NCI-H2196 treated with DMSO at 0.1 percent for 48 hours (cell line): ENCODE measurements around the gene CNTD1.

Experiments used
- DNase-seq: peaks from one replicate; lab custom pipeline; 2025; ENCODE audit not compliant: unreplicated experiment; lab: John Stamatoyannopoulos, UW

CNTD1 gene

DNA sequence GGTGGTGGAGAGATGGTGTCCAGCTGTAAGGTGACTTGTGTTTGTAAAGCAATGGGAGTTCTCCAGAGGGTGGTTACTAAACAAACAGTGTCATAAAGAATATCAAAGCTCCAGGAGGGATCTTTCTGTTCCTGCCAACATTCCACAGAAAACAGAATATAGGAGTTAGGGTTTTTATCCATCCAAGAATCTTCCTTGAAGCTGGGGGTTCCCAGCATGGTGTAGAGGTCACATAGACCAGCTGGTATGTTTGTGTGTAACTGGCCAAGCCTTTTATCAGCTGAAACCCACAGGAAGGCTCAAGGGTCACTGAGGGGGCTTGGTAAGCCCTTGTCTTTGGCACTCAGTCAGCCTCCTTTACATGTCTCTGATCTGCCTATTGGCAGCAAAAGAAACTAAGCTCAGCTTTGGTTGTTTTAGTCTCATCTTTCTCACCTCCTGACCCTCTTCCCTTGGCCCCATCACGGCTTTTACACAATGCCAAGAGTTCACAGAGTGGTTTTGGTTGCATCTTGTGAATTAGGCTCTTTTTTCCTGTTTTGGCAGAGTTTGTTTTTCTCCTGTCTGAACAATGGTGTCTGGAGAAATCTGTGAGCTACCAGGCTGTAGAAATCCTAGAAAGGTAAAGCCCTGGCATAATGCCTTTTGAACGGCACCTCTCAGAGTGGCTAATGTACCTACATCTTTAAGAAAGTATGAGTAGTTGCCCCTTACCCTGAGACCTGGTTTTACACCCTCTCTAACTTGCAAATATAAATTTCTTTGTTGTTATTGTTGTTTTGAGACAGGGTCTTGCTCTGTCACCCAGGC is 4.6 kb downstream of the CNTD1 start:
- DNase-seq: peak; percentile 10

GRCh38 chr17:42804918-42805367 is 6.3 kb downstream of the CNTD1 start:
- DNase-seq: no peak

- no peak for DNase-seq
Measured at GRCh38 chr17:42806249-42806648, 7.6 kb downstream of the CNTD1 start.

- DNase-seq: no peak
Measured at GRCh38 chr17:42809250-42809649, 10.6 kb downstream of the CNTD1 start.

DNA sequence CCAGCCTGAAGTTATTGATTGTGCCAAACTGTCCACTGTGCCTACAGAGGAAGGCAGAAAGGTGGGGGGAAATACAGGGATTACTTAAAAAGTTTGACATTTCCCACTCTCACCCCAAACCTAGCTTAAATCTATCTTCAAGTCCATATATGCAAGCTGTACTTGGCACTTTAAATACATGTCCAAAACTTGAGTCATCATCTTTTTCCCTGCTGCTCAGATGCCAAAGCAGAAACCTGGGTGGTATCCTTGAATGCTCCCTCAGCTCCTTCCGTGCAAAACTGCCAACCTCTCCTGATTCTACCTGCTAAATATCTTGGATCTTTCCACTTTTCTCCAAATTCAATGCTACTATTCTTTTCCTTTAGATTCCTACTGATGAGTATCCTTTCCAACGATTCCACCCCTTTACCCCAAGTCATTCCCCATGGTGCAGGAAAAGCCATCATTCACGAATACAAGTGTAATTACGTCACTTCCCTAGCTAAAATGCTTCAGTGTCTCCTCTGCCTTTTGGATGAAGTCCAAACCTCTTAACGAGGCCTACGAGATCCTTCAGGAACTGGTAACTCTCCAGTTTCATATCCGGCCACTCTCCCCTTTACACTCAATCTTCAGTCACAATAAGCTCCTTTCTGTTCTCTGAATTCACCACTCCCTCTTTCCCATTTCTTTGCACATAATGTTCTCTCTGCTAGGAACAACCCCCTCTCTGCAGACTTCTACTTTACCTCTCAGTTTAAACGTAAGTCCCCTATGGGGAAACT is 16.2 kb downstream of the CNTD1 start:
- DNase-seq: peak; percentile 24

- DNase-seq: no peak
Measured at GRCh38 chr17:42817866-42818265, 19.2 kb downstream of the CNTD1 start.

- DNase-seq: no peak
Measured at GRCh38 chr17:42818379-42818778, 19.7 kb downstream of the CNTD1 start.

GRCh38 chr17:42819939-42820535 is 21.4 kb downstream of the CNTD1 start:
- no peak for DNase-seq

DNA sequence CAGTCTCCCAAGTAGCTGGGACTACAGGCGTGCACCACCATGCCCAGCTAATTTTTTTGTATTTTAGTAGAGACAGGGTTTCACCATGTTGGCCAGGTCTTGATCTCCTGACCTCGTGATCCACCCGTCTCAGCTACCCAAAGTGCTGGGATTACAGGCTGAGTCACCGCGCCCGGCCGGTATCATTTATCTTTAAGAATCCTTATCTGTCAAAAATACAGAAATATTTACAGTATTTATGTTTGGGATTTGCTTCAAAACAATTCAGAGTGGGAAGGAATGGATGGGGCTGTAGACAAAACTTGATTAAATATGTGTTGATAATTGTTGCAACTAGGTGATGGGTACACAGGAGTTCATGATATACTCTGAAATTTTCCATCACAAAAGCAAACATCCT is 22.5 kb downstream of the CNTD1 start:
- DNase-seq: no peak

DNA sequence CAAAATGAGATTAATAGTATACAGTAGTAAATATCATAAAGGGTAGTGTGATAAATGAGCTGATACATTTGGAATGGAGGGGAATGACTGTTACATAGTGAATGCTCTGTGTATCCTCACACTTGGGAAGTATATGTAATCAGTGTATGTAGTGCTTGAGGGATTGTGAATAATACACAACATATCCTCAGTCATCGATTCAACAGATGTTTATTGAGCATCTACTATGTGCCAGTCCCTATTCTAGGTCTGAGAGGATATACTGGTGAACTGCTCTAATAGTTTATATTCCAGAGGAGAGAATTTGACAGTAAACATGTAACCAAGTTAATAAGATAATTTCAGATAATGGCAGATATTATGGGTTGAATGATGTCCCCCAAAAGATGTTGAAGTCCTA is 28.8 kb downstream of the CNTD1 start:
- DNase-seq: no peak

DNA sequence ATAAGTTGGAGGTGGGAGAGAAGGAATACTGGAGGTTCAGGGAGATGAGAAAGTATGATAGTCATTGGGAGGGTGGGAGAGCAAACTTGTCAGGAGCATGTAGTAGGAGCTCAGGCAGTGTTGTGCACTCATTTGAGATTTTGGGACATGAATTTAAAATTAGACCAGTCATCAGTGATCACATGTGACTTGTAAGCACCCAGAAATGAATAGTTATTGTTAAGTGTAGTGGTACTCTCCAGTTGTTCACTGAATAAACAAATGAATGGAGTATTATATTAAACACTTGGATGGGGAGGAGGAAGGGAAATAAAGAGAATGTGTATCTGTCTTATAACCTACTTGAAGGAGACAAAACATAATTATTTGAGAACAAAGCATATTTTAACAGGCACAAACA is 32.3 kb downstream of the CNTD1 start:
- no peak for DNase-seq

DNA sequence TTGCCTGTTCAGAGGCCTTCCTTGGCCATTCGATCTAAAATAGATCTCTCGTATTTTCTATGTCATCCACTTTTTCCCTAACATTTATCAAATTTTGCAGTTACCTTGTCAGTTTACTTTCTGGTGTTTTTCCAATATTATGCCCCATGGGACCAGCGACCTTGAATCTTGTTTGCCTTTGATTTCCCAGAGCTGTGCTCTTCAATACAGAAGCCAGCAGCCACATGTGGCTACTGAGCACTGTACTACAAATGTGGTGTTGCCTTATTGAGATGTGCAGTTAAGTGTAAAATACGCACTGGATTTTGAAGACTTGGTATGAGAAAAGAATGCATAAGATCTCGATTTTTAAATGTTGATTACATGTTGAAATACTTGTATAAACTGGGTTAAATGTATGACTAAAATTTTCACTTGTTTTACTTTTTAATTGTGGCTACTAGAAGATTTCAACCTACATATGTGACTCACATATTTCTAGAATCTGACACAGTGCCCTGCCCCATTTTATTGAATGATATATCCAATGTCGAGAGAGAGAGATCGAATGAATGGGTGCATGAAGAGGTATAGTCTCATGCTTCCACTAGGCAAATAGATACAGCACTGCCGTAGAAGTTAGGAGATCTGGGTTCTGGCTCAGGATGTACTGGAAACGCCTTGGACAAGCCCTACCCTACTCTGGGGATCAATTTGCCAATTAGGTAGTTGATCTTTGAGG is 33.7 kb downstream of the CNTD1 start:
- DNase-seq: no peak

GRCh38 chr17:42832934-42833766 is 34.5 kb downstream of the CNTD1 start, which contains the start of gene PSME3:
Gene PSME3, plus strand, starts transcription at chr17:42833397. Its CDS starts 235 bp downstream, at chr17:42833632.
- DNase-seq: peak; percentile 31

GRCh38 chr17:42833767-42834422 is 35.2 kb downstream of the CNTD1 start:
- no peak for DNase-seq

DNA sequence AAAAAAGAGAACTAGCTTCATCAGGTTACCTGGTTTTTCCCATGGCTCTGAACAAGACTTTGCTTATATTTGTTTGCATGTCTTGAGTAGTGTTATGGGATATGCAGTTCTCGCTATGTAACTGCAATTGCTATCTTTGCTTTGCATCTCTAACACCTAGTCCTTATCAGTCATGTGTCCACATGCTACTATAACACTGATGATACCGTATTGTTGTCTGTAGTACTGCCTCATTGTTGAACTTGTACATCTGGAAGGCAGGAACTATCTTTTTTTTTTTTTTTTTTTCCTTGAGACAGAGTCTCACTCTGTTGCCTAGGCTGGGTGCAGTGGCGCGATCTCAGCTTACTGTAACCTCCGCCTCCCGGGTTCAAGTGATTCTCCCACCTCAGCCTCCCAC is 37.1 kb downstream of the CNTD1 start:
- no peak for DNase-seq

DNA sequence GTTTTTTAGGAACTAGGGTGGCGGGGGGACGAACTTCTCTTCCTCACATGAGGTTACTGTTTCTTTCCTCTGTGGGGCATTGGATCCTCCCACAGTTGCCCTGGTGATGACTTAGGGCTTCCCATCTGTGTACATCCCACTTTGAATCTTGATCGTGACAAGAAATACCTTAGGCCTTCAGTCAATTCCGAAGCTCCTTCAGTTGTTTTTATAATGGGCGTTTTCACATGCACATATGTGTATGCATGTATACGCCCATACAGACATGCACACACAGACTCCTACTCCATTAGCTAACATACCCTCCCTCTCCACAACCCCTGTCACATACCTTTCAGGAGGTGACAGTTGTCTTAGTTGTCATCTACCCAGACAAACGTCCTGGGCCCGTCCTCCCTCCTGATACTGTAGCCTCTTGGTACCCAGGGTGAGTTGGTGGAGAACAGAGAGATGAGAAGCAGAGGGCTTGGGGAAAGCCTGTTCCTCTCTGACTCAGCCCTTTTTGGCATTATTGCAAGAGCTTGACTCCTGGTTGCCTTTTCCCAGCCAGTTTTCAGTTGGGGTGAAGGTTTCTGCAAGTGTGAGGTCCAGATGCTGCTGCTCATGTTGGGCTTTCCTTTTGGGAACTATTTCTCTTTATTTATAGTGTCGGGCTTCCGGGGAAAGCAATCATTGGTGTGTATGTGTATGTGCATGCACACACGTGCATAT is 43.5 kb downstream of the CNTD1 start:
- no peak for DNase-seq

GRCh38 chr17:42843358-42843934 is 44.8 kb downstream of the CNTD1 start:
- no peak for DNase-seq

DNA sequence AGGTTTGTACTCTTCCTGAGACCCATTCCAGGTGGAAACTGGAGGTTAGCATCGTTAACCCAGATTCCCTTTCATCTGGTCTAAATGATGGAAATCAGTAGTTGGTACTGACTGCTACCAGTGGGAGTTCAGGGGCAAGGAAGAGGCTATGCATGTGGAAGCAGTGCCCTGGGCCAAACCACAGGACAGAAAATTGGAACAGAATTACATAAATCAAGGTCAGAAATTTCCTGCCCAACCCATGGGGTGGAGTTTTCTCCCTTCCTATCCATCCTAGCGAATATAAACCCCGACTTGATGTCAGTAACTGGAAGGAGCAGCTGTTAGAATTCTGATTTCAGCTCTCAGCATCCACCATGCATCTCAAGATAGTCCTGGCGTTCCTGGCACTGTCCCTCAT is 45.6 kb downstream of the CNTD1 start, which contains the start of gene AOC2:
AOC2 (plus strand) TSS at position 310 of the 400 bp plus-strand sequence; CDS start at position 357, 47 bp downstream.
- DNase-seq: no peak
